K562 (cell line): Measurements from ENCODE around the gene ZDHHC12. TPM values are rescaled to one million over a fixed set of nuclear protein-coding genes. Genes with fewer than 3 reads are reported as not detected.

Experiments
- BRD9 ChIP-seq: fragments of 450-650 bp; IDR thresholded peaks from 2 replicates; pipeline ENCODE4 v1.6.1; 2018; ENCODE audit warnings: low read depth; ENCODE audit not compliant: partially characterized antibody
- CHD2 ChIP-seq: IDR thresholded peaks from 2 replicates; pipeline ENCODE4 v1.6.1; 2011; ENCODE audit warnings: low read depth, low read length
- CTBP1 ChIP-seq: fragments of 450-650 bp; IDR thresholded peaks from 2 replicates; pipeline ENCODE4 v1.6.1; 2016; ENCODE audit warnings: borderline replicate concordance
- EHMT2 ChIP-seq: fragments of 450-650 bp; IDR thresholded peaks from 2 replicates; pipeline ENCODE4 v1.6.1; 2018; ENCODE audit warnings: antibody characterized with exemption
- HDGF ChIP-seq: fragments of 450-650 bp; IDR thresholded peaks from 2 replicates; pipeline ENCODE4 v1.6.1; 2016
- KAT8 ChIP-seq: fragments of 450-650 bp; IDR thresholded peaks from 2 replicates; pipeline ENCODE4 v1.6.1; 2016; ENCODE audit warnings: low read depth, mild to moderate bottlenecking
- MED1 ChIP-seq: sonication (generic); formaldehyde crosslinking; IDR thresholded peaks from 2 replicates; pipeline ENCODE4 v1.8.1; 2023; ENCODE audit warnings: missing genetic modification reagents, borderline replicate concordance
- RAD21 ChIP-seq, 2 experiments: fragments of 250-450 bp in 1 of 2; fragments of 450-650 bp in 1 of 2; sonication (Bioruptor Pico) in 1 of 2; formaldehyde crosslinking in 1 of 2; IDR thresholded peaks in 1 of 2; conservative IDR thresholded peaks in 1 of 2; 2 replicates each; pipeline versions ENCODE4 v1.4.0 to v1.8.0; 2020 to 2022; ENCODE audit warnings: mild to moderate bottlenecking in 2 of 2, moderate library complexity in 1 of 2
- RB1 ChIP-seq: fragments of 450-650 bp; IDR thresholded peaks from 2 replicates; pipeline ENCODE4 v1.6.1; 2017; ENCODE audit warnings: low read depth, mild to moderate bottlenecking
- SMARCB1 ChIP-seq: IDR thresholded peaks from 2 replicates; pipeline ENCODE4 v1.6.1; 2011; ENCODE audit warnings: improper control_type of control experiment, low read depth; ENCODE audit not compliant: insufficient read length
- SMC3 ChIP-seq: conservative IDR thresholded peaks from 2 replicates; pipeline ENCODE4 v1.6.1; 2011; ENCODE audit warnings: low read depth, low read length, improper control_type of control experiment; ENCODE audit not compliant: insufficient read depth
- STAG1 ChIP-seq: sonication (generic); formaldehyde crosslinking; IDR thresholded peaks from 2 replicates; pipeline ENCODE4 v1.5.0; 2020; ENCODE audit warnings: missing genetic modification reagents, borderline replicate concordance
- TSC22D4 ChIP-seq: fragments of 450-650 bp; IDR thresholded peaks from 2 replicates; pipeline ENCODE4 v1.6.1; 2016; ENCODE audit warnings: missing genetic modification characterization, missing biosample characterization, control low read depth
- YY1 ChIP-seq, 3 experiments: IDR thresholded peaks; 2 replicates each; pipeline ENCODE4 v1.6.1; 2011; ENCODE audit warnings: low read length in 2 of 3, mild to moderate bottlenecking in 2 of 3, moderate library complexity in 2 of 3, borderline replicate concordance in 1 of 3, control low read depth in 1 of 3, low read depth in 1 of 3; ENCODE audit not compliant: insufficient read depth in 3 of 3, insufficient replicate concordance in 2 of 3, control insufficient read depth in 1 of 3, insufficient read length in 1 of 3; ENCODE audit errors: extremely low read depth in 1 of 3
- ZFP36 ChIP-seq: fragments of 150-350 bp; IDR thresholded peaks from 2 replicates; pipeline ENCODE4 v1.6.1; 2018; ENCODE audit warnings: low read length, low read depth; ENCODE audit not compliant: partially characterized antibody
- ZNF12 ChIP-seq: sonication (generic); formaldehyde crosslinking; IDR thresholded peaks from 2 replicates; pipeline ENCODE4 v1.4.0; 2020; ENCODE audit warnings: mild to moderate bottlenecking, missing genetic modification reagents
- ZNF24 ChIP-seq: fragments of 450-650 bp; IDR thresholded peaks from 2 replicates; pipeline ENCODE4 v1.6.1; 2016
- polyA plus RNA-seq, 8 experiments: library from polyadenylated mRNA; depleted of rRNA in 4 of 8; stranded (reverse) in 5 of 8; unstranded in 3 of 8; fragments of >200 nt; fragmentation: Nextera tagmentation in 2 of 8; fragmentation: Illumina TruSeq in 1 of 8; extraction: Ambion mirVana in 2 of 8; extraction: Trizol in 1 of 8; gene quantifications; 2 replicates each; pipeline versions ENCODE4 v1.2.1 to v1.2.3, GENCODE V29; 2011 to 2014; ENCODE audit warnings: inconsistent platforms in 1 of 8, missing spikeins in 1 of 8
- total RNA-seq, 7 experiments: library from RNA; depleted of rRNA in 6 of 7; stranded (reverse); fragments of >200 nt in 6 of 7; fragmentation: Illumina TruSeq in 2 of 7; extraction: Trizol in 2 of 7; gene quantifications; 2 replicates each; pipeline versions ENCODE4 v1.2.1 to v1.2.3, GENCODE V29; 2011 to 2021; ENCODE audit warnings: low replicate concordance in 1 of 7
- TF ChIP-seq, protein P1 (sequence below), 2 experiments: fragments of 250-450 bp in 1 of 2; fragments of 450-650 bp in 1 of 2; sonication (Bioruptor Pico) in 1 of 2; IDR thresholded peaks; 2 replicates each; pipeline versions ENCODE4 v1.6.1 to v1.8.0; 2016 to 2021; ENCODE audit warnings: mild to moderate bottlenecking in 2 of 2, moderate library complexity in 2 of 2, missing compliant biosample characterization in 1 of 2, missing genetic modification characterization in 1 of 2
- TF ChIP-seq, protein P2 (sequence below), 3 experiments: IDR thresholded peaks in 2 of 3; conservative IDR thresholded peaks in 1 of 3; 2 replicates each; pipeline ENCODE4 v1.5.1; 2011 to 2012; ENCODE audit warnings: low read length in 3 of 3, mild to moderate bottlenecking in 3 of 3, control low read depth in 2 of 3, improper control_type of control experiment in 1 of 3, inconsistent platforms in 1 of 3, low read depth in 1 of 3, mixed read lengths in 1 of 3, moderate library complexity in 1 of 3; ENCODE audit not compliant: insufficient read depth in 2 of 3
- TF ChIP-seq, protein P3 (sequence below): fragments of 450-650 bp; IDR thresholded peaks from 2 replicates; pipeline ENCODE4 v1.6.1; 2016
- TF ChIP-seq, protein P4 (sequence below): fragments of 450-650 bp; formaldehyde crosslinking; IDR thresholded peaks from 2 replicates; pipeline ENCODE4 v1.4.0; 2020; ENCODE audit warnings: mild to moderate bottlenecking, moderate library complexity

Gene ZDHHC12
- total and polyA plus RNA-seq, 9 of the 15 experiments (the other 6 are each of a cell fraction or from before 2014, with no cell fraction given) = 0.21 to 38.0 (median 13.8) TPM

DNA sequence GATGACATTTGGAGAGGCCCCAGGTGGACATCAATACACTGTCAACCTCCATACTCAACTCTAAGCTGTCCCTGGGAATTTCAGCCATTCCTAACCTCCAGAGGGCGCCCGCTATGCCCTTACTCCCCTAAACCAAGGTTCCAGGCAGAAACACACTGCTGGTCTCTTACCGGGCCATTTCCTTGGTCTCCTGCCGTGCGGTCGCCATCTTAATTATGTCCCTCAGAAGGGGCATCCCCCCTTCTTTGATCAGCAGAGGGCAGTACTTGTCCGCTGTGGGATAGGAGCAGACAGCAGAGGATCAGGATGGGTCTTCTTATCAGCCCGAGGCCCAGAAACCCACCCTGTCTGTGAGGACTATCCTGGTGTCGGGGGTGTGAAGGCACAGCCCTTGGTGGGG is 9.3 kb upstream of the ZDHHC12 start (continued):
- TF ChIP-seq KAT8 (peak; percentile 92), CHD2 (0 out of 2 replicates have a peak, but pooled peaks have one; percentile 3), ZNF12 (no peak), CTBP1 (peak; percentile 83), HDGF (peak; percentile 93; the same call in 1 of the 2 replicates), STAG1 (peak; percentile 81), MED1 (CRISPR knock-in tag) (no peak), ZFP36 (peak; percentile 37), RB1 (peak; percentile 65), EHMT2 (peak; percentile 58; the same call in 1 of the 2 replicates), SMARCB1 (no peak), ZNF24 (peak; percentile 34; the same call in 1 of the 2 replicates), YY1 (IDR thresholded peaks at IDR 0.05; ENCODE audit: borderline replicate concordance in 1 of 3, control insufficient read depth in 1 of 3, extremely low read depth in 1 of 3, insufficient read depth in 3 of 3, insufficient read length in 1 of 3, insufficient replicate concordance in 2 of 3, low read depth in 1 of 3, low read length in 2 of 3) (peak; percentile 79 to 99 (median 91)), RAD21 (CRISPR knock-in tag; conservative IDR thresholded peaks at IDR 0.05 in 1 of 2, IDR thresholded peaks at IDR 0.05 in 1 of 2) (peak; percentile 87 to 89), SMC3 (peak; percentile 84), TSC22D4 (tag) (no peak), BRD9 (peak; percentile 74)
- TF ChIP-seq, protein P1, sequence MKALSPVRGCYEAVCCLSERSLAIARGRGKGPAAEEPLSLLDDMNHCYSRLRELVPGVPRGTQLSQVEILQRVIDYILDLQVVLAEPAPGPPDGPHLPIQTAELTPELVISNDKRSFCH (CRISPR knock-in tag; IDR thresholded peaks at IDR 0.05) = no peak
- TF ChIP-seq, protein P1 (tag; IDR thresholded peaks at IDR 0.05) = peak; percentile 44; the same call in 1 of the 2 replicates
- TF ChIP-seq, protein P2, sequence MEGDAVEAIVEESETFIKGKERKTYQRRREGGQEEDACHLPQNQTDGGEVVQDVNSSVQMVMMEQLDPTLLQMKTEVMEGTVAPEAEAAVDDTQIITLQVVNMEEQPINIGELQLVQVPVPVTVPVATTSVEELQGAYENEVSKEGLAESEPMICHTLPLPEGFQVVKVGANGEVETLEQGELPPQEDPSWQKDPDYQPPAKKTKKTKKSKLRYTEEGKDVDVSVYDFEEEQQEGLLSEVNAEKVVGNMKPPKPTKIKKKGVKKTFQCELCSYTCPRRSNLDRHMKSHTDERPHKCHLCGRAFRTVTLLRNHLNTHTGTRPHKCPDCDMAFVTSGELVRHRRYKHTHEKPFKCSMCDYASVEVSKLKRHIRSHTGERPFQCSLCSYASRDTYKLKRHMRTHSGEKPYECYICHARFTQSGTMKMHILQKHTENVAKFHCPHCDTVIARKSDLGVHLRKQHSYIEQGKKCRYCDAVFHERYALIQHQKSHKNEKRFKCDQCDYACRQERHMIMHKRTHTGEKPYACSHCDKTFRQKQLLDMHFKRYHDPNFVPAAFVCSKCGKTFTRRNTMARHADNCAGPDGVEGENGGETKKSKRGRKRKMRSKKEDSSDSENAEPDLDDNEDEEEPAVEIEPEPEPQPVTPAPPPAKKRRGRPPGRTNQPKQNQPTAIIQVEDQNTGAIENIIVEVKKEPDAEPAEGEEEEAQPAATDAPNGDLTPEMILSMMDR (IDR thresholded peaks at IDR 0.05 in 2 of 3, conservative IDR thresholded peaks at IDR 0.05 in 1 of 3; ENCODE audit: insufficient read depth in 2 of 3, low read depth in 1 of 3, low read length in 3 of 3) = peak; percentile 91 to 98 (median 91)
- TF ChIP-seq, protein P3, sequence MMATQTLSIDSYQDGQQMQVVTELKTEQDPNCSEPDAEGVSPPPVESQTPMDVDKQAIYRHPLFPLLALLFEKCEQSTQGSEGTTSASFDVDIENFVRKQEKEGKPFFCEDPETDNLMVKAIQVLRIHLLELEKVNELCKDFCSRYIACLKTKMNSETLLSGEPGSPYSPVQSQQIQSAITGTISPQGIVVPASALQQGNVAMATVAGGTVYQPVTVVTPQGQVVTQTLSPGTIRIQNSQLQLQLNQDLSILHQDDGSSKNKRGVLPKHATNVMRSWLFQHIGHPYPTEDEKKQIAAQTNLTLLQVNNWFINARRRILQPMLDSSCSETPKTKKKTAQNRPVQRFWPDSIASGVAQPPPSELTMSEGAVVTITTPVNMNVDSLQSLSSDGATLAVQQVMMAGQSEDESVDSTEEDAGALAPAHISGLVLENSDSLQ = 0 out of 2 replicates have a peak, but pooled peaks have one; percentile 31
- TF ChIP-seq, protein P4, sequence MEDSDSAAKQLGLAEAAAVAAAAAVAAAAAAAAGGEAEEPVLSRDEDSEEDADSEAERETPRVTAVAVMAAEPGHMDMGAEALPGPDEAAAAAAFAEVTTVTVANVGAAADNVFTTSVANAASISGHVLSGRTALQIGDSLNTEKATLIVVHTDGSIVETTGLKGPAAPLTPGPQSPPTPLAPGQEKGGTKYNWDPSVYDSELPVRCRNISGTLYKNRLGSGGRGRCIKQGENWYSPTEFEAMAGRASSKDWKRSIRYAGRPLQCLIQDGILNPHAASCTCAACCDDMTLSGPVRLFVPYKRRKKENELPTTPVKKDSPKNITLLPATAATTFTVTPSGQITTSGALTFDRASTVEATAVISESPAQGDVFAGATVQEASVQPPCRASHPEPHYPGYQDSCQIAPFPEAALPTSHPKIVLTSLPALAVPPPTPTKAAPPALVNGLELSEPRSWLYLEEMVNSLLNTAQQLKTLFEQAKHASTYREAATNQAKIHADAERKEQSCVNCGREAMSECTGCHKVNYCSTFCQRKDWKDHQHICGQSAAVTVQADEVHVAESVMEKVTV (CRISPR knock-in tag) = peak; percentile 81
